HEK293 (cell line): ENCODE results near the gene MTFR1L.
A peak's percentile ranks its signal among the peaks of the same experiment; 100 is the strongest.

ENCODE experiments used
- CTCF ChIA-PET: fragments of 350-600 bp; formaldehyde crosslinking; extraction: SDS; loops from one replicate; lab custom pipeline; 2021; ENCODE audit warnings: antibody characterized with exemption; lab: Yijun Ruan, JAX
- POLR2A ChIA-PET: fragments of 300-600 bp; formaldehyde crosslinking; extraction: SDS; loops from one replicate; lab custom pipeline; 2020; ENCODE audit warnings: antibody characterized with exemption, inconsistent platforms; lab: Yijun Ruan, JAX
- H3K27ac ChIP-seq: fragments of 200-500 bp; sonication (Bioruptor generic); 2 replicates; pipeline ENCODE4 v1.5.1; 2014; ENCODE audit warnings: low read depth, low read length, control low read depth, inconsistent platforms; ENCODE audit errors: extremely low read depth
- H3K36me3 ChIP-seq, 2 experiments: fragments of 200-500 bp in 1 of 2; sonication (Bioruptor generic) in 1 of 2; 1 replicate in 1 of 2; 2 replicates in 1 of 2; pipeline ENCODE4 v1.5.1; 2014 to 2017; ENCODE audit warnings: inconsistent platforms in 2 of 2, low read length in 2 of 2; ENCODE audit not compliant: control insufficient read depth in 2 of 2, insufficient read depth in 1 of 2
- H3K4me1 ChIP-seq: fragments of 200-500 bp; sonication (Bioruptor generic); 2 replicates; pipeline ENCODE4 v1.5.1; 2014; ENCODE audit warnings: mild to moderate bottlenecking, low read length, inconsistent platforms; ENCODE audit not compliant: control insufficient read depth, insufficient read depth
- H3K4me3 ChIP-seq: 2 replicates; pipeline ENCODE4 v1.5.1; 2011; ENCODE audit warnings: low read depth, mild to moderate bottlenecking, control low read depth, low read length, moderate library complexity
- H3K9me3 ChIP-seq: fragments of 200-500 bp; sonication (Bioruptor generic); 2 replicates; pipeline ENCODE4 v1.5.1; 2014; ENCODE audit warnings: low read depth, low read length, inconsistent platforms; ENCODE audit not compliant: control insufficient read depth, insufficient read depth
- HOXA7 ChIP-seq: sonication (generic); formaldehyde crosslinking; IDR thresholded peaks from 2 replicates; pipeline ENCODE4 v1.8.1; 2022; ENCODE audit warnings: missing genetic modification reagents, borderline replicate concordance
- KLF1 ChIP-seq: fragments of 450-650 bp; formaldehyde crosslinking; IDR thresholded peaks from 2 replicates; pipeline ENCODE4 v1.5.1; 2016; ENCODE audit warnings: missing biosample characterization, missing genetic modification characterization
- PATZ1 ChIP-seq: fragments of 450-650 bp; formaldehyde crosslinking; IDR thresholded peaks from 2 replicates; pipeline ENCODE4 v1.5.1; 2016; ENCODE audit warnings: missing biosample characterization, missing genetic modification characterization
- SP3 ChIP-seq: fragments of 450-650 bp; formaldehyde crosslinking; IDR thresholded peaks from 2 replicates; pipeline ENCODE4 v1.5.1; 2016; ENCODE audit warnings: missing biosample characterization, missing genetic modification characterization
- SP7 ChIP-seq: fragments of 450-650 bp; formaldehyde crosslinking; IDR thresholded peaks from 2 replicates; pipeline ENCODE4 v1.5.1; 2016; ENCODE audit warnings: missing biosample characterization, missing genetic modification characterization
- ZBTB20 ChIP-seq: fragments of 450-650 bp; formaldehyde crosslinking; IDR thresholded peaks from 2 replicates; pipeline ENCODE4 v1.5.1; 2016; ENCODE audit warnings: missing biosample characterization, missing genetic modification characterization
- ZBTB6 ChIP-seq: fragments of 450-650 bp; formaldehyde crosslinking; IDR thresholded peaks from 2 replicates; pipeline ENCODE4 v1.5.1; 2017; ENCODE audit warnings: missing biosample characterization, missing genetic modification characterization
- ZEB2 ChIP-seq: fragments of 450-650 bp; formaldehyde crosslinking; IDR thresholded peaks from 2 replicates; pipeline ENCODE4 v1.5.1; 2016; ENCODE audit warnings: missing biosample characterization, missing genetic modification characterization
- ZNF16 ChIP-seq: fragments of 450-650 bp; formaldehyde crosslinking; IDR thresholded peaks from 2 replicates; pipeline ENCODE4 v1.5.1; 2016; ENCODE audit warnings: low read depth, missing biosample characterization, missing genetic modification characterization
- ZNF266 ChIP-seq: fragments of 450-650 bp; formaldehyde crosslinking; IDR thresholded peaks from 2 replicates; pipeline ENCODE4 v1.5.1; 2016; ENCODE audit warnings: missing biosample characterization, missing genetic modification characterization, low read depth
- ZNF292 ChIP-seq: fragments of 450-650 bp; formaldehyde crosslinking; IDR thresholded peaks from 2 replicates; pipeline ENCODE4 v1.5.1; 2016; ENCODE audit warnings: low read depth, missing biosample characterization, missing genetic modification characterization, borderline replicate concordance
- ZNF350 ChIP-seq: fragments of 450-650 bp; formaldehyde crosslinking; IDR thresholded peaks from 2 replicates; pipeline ENCODE4 v1.5.0; 2017; ENCODE audit warnings: missing biosample characterization, mild to moderate bottlenecking, missing genetic modification characterization
- ZNF366 ChIP-seq: fragments of 450-650 bp; formaldehyde crosslinking; conservative IDR thresholded peaks from 2 replicates; pipeline ENCODE4 v1.5.1; 2016; ENCODE audit warnings: missing biosample characterization, missing genetic modification characterization
- ZNF510 ChIP-seq: fragments of 450-650 bp; formaldehyde crosslinking; IDR thresholded peaks from 2 replicates; pipeline ENCODE4 v1.5.1; 2018; ENCODE audit warnings: mild to moderate bottlenecking, missing genetic modification characterization, missing biosample characterization; ENCODE audit not compliant: insufficient replicate concordance
- ZNF629 ChIP-seq: fragments of 450-650 bp; formaldehyde crosslinking; IDR thresholded peaks from 2 replicates; pipeline ENCODE4 v1.5.1; 2017; ENCODE audit warnings: missing biosample characterization, missing genetic modification characterization
- ZNF664 ChIP-seq: fragments of 450-650 bp; formaldehyde crosslinking; IDR thresholded peaks from 2 replicates; pipeline ENCODE4 v1.5.1; 2016; ENCODE audit warnings: missing biosample characterization, missing genetic modification characterization
- ZNF704 ChIP-seq: fragments of 450-650 bp; formaldehyde crosslinking; IDR thresholded peaks from 2 replicates; pipeline ENCODE4 v1.5.1; 2016; ENCODE audit warnings: missing biosample characterization, missing genetic modification characterization
- ZNF76 ChIP-seq: fragments of 450-650 bp; formaldehyde crosslinking; IDR thresholded peaks from 2 replicates; pipeline ENCODE4; 2016; ENCODE audit warnings: low read depth, missing biosample characterization, missing genetic modification characterization, borderline replicate concordance
- TF ChIP-seq, protein P1 (sequence below): fragments of 450-650 bp; formaldehyde crosslinking; IDR thresholded peaks from 2 replicates; pipeline ENCODE4 v1.5.1; 2016; ENCODE audit warnings: missing biosample characterization, missing genetic modification characterization
- TF ChIP-seq, protein P2 (sequence below): fragments of 450-650 bp; formaldehyde crosslinking; IDR thresholded peaks from 2 replicates; pipeline ENCODE4 v1.5.1; 2016; ENCODE audit warnings: missing biosample characterization, missing genetic modification characterization

MTFR1L gene

DNA sequence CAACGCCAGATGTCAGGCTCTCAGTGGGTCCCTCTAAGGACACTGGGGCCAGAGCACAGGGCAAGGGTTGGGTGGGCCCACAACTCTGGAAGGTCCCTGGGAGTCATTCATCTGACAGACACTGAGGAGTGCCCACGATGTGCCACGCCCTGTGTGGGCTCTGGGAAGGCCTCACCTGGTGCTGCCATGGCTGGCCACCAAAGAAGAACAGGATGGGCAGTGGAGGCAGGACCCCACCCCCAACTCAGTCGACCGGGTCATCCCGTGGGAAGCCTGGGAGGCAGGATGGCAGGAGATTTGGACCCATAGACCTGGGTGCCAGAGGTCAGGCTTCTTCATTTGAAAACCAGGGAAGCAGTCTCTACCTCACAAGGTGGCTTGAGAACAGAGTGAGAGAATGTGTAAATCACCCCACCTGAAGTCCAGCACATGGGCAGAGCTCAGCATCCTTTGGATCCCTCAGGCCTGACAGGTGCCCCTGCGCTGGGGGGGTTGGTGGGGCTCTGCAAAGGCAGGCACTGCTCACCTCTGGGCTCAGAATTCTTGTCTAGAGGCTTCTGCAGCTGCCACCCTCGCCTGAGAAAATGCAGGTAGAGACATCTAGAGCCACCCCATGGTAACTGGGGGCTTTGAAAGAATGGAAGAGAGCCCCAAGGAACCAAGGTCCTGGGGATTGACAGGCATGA lies 20.9 kb upstream of the MTFR1L start:
- Histone ChIP-seq H3K9me3 (no peaks in the 10 kb centered on the region), H3K36me3 (peaks cover 3 to 11% of the 10 kb centered on the region in 2 experiments; a peak in 2 of 3 replicates), H3K27ac (no peak overlapping the region), H3K4me1 (peaks cover 2% of the 10 kb centered on the region; the same call in 1 of the 2 replicates), H3K4me3 (no peak overlapping the region)
- ChIA-PET CTCF (interaction anchor here (0.6 to 3.9 kb wide), 38 partner anchors 8 to 566 kb away, joined by 3 to 32 read pairs (median 4); partner anchors contain the start of genes MTFR1L and SYF2), POLR2A (interaction anchor here (1.0 to 3.1 kb wide), 2 partner anchors 11 to 551 kb away, joined by 3 to 14 read pairs; partner anchors contain the start of gene RSRP1)
- TF ChIP-seq ZBTB6 (no peak), ZNF350 (tag by site-specific recombination) (no peak), HOXA7 (CRISPR knock-in tag) (no peak), ZNF366 (tag by site-specific recombination) (no peak), ZNF629 (tag by site-specific recombination) (no peak), ZNF664 (tag by site-specific recombination) (no peak), ZNF292 (no peak), ZNF704 (tag by site-specific recombination) (no peak), KLF1 (tag by site-specific recombination) (no peak), ZNF16 (tag by site-specific recombination) (no peak), SP3 (tag by site-specific recombination) (no peak), ZNF266 (tag by site-specific recombination) (no peak)

GRCh38 chr1:25799352-25799934 lies 20.3 kb upstream of the MTFR1L start:
- H3K4me1 ChIP-seq = peaks cover 2% of the 10 kb centered on the region; the same call in 1 of the 2 replicates
- peak overlapping the region; percentile 47 for H3K4me3 ChIP-seq
- H3K27ac ChIP-seq = peak overlapping the region; percentile 50; the same call in 1 of the 2 replicates
- ChIA-PET POLR2A (interaction anchor here (1.1 to 3.1 kb wide), 3 partner anchors 10 to 552 kb away, joined by 4 to 14 read pairs (median 4); partner anchors contain the start of gene RSRP1), CTCF (interaction anchor here (0.6 to 3.9 kb wide), 9 partner anchors 11 to 561 kb away, joined by 3 to 32 read pairs (median 4); no protein-coding TSS in a partner anchor)
- H3K36me3 ChIP-seq = peaks cover 3 to 16% of the 10 kb centered on the region in 2 experiments; a peak in 2 of 3 replicates
- no peaks in the 10 kb centered on the region for H3K9me3 ChIP-seq
- TF ChIP-seq, protein P1, sequence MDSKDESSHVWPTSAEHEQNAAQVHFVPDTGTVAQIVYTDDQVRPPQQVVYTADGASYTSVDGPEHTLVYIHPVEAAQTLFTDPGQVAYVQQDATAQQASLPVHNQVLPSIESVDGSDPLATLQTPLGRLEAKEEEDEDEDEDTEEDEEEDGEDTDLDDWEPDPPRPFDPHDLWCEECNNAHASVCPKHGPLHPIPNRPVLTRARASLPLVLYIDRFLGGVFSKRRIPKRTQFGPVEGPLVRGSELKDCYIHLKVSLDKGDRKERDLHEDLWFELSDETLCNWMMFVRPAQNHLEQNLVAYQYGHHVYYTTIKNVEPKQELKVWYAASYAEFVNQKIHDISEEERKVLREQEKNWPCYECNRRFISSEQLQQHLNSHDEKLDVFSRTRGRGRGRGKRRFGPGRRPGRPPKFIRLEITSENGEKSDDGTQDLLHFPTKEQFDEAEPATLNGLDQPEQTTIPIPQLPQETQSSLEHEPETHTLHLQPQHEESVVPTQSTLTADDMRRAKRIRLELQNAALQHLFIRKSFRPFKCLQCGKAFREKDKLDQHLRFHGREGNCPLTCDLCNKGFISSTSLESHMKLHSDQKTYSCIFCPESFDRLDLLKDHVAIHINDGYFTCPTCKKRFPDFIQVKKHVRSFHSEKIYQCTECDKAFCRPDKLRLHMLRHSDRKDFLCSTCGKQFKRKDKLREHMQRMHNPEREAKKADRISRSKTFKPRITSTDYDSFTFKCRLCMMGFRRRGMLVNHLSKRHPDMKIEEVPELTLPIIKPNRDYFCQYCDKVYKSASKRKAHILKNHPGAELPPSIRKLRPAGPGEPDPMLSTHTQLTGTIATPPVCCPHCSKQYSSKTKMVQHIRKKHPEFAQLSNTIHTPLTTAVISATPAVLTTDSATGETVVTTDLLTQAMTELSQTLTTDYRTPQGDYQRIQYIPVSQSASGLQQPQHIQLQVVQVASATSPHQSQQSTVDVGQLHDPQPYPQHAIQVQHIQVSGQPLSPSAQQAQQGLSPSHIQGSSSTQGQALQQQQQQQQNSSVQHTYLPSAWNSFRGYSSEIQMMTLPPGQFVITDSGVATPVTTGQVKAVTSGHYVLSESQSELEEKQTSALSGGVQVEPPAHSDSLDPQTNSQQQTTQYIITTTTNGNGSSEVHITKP (tag by site-specific recombination) = peak; percentile 19; the same call in 1 of the 2 replicates
- TF ChIP-seq ZBTB6 = 0 out of 2 replicates have a peak, but pooled peaks have one; percentile 22
- TF ChIP-seq, protein P2, sequence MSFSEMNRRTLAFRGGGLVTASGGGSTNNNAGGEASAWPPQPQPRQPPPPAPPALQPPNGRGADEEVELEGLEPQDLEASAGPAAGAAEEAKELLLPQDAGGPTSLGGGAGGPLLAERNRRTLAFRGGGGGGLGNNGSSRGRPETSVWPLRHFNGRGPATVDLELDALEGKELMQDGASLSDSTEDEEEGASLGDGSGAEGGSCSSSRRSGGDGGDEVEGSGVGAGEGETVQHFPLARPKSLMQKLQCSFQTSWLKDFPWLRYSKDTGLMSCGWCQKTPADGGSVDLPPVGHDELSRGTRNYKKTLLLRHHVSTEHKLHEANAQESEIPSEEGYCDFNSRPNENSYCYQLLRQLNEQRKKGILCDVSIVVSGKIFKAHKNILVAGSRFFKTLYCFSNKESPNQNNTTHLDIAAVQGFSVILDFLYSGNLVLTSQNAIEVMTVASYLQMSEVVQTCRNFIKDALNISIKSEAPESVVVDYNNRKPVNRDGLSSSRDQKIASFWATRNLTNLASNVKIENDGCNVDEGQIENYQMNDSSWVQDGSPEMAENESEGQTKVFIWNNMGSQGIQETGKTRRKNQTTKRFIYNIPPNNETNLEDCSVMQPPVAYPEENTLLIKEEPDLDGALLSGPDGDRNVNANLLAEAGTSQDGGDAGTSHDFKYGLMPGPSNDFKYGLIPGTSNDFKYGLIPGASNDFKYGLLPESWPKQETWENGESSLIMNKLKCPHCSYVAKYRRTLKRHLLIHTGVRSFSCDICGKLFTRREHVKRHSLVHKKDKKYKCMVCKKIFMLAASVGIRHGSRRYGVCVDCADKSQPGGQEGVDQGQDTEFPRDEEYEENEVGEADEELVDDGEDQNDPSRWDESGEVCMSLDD (tag by site-specific recombination) = 0 out of 2 replicates have a peak, but pooled peaks have one; percentile 41
- no peak; the same call in 1 of the 2 replicates for TF ChIP-seq PATZ1 (tag by site-specific recombination)
- peak; percentile 51; the same call in 1 of the 2 replicates for TF ChIP-seq ZNF76 (tag by site-specific recombination)
- no peak for TF ChIP-seq ZNF510 (tag by site-specific recombination)
- peak; percentile 60; the same call in 1 of the 2 replicates for TF ChIP-seq ZBTB20 (tag by site-specific recombination)
- peak; percentile 40; the same call in 1 of the 2 replicates for TF ChIP-seq SP7 (tag by site-specific recombination)
- TF ChIP-seq ZEB2 (tag by site-specific recombination) = 0 out of 2 replicates have a peak, but pooled peaks have one; percentile 45
